Globus pallidus (tissue), 1 donor: ENCODE results near the gene MRPS27.

Source experiments
- DNase-seq: peaks from one replicate; pipeline ENCODE4 v3.0.0-alpha.2; 2015; ENCODE audit warnings: low spot score

MRPS27 gene

DNA sequence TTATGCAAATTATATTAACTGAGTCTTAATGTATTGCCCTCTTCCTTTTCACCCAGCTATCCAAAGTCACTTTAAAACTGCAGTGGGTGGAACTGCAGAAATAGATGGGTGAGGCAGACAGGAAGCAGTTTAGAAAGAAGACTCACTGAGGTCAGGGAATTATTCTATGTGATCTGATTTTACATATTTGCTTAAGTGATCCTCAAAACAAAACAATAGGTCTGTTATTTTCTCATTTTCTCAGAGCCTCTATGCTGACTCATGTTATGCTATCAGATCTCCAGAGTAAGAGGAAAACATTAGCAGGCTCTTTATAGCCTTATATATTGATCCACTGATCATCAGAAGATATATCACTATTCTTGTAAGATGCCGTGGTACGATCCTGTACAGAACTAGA is 63.5 kb downstream of the MRPS27 start:
- DNase-seq = no peak

- no peak for DNase-seq
Observed at GRCh38 chr5:72255670-72256069, 64.4 kb downstream of the MRPS27 start.

DNA sequence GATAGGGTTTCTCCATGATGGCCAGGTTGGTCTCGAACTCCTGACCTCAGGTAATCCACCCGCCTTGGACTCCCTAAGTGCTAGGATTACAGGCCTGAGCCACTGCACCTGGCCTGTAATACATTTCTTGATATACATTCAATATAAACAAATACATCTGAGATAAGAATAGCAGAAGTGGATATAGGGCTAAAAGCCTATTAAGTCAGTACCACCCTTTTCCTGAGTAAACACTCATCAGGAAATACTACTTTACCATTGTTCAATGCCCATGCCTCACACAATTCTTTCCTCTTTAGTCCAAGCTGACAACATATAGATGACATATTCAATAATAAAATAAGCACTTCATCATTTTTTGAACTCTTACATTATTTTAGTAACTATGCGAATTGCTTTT is 64.8 kb downstream of the MRPS27 start:
- no peak for DNase-seq

- no peak for DNase-seq
Observed at GRCh38 chr5:72252574-72253155, 67.4 kb downstream of the MRPS27 start.

DNA sequence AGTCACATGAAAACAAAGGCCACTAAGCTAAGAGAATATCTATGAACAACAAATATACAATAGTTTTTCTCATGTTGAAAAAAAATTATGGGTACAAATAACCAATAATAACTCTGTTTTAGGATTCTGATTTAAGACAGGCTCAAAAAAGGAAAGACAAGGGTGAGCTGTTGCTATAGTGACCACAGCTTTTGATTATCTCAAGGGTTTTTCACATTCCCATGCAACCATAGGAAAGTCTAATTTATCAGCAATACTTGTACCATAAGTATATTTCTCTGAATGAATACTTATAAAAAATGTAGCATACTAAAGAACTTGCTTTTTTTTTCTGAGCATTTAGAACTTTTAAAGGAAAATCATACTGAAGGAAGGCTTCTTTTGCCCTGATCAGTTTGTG is 68.0 kb downstream of the MRPS27 start:
- no peak for DNase-seq

GRCh38 chr5:72251386-72251785 is 68.7 kb downstream of the MRPS27 start:
- no peak for DNase-seq

- peak; percentile 76 for DNase-seq
Observed at GRCh38 chr5:72248410-72248981, 71.5 kb downstream of the MRPS27 start.

DNA sequence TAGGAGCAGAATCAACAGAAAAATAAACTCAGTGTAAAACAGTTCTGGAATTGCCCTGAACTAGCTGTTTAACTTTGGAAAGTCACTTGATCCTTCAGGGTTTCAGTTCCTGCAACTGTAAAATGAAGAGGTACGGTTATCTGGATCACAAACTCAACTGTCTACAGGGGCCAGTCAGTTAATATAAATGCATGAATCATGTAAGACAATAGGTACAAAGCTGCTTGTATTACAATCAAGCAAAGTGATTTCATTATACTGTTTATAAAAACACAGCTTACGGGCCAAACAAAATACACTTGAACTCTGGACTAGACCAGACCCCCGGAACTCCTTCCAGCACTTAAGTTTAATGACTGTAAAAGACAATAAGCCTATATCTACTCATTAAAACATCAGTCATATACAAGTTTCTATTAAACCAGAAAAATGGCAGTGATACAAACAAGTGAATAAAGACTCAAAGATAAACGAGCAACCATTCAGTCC is 73.0 kb downstream of the MRPS27 start:
- DNase-seq = peak; percentile 37

DNA sequence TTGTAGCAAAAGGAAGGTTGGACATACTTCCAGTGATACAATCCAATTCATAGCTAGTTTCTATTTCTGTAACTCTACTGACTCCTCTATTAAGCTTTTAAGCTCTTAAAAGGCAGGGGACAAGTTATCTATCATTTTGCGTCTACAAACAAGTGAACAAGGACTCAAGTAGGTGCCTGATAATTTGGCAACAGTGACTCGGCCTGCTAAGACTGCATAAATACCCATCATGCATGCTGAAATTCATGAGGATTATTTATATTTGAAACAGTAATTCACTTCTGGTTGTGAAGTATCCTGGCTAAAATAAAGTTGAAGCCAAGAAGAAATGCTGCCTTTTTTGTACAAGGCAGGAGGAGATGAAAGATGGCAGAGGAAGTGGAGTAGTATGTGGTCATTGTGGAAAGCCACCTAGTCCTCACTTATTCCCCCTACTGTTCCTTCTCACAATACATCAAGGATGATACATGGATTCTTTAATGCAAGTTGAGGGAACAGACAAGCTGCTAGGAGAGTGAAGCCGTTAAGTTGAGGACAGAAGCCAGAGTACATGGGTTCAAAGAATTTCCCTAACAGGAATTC is 74.0 kb downstream of the MRPS27 start:
- DNase-seq = peak; percentile 45

DNA sequence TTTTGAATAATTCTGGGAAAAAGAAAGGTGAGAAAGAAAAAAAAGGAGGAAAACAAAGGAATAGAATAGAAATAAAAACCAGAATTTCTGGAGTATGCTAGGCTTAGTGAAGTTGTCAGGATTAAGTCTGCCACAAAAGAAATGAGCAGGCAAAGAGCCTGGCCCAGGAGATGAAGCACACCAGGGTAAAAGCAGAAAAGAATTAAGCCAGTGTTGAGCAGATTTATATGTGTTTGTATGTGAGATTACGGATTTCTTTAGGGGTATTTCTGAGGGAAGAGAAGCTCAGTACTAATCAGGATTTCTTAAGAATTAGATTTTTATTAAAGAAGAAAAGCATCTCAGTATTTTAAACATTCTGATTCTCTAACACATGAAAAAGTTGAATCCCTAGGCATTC is 74.5 kb downstream of the MRPS27 start:
- peak; percentile 43 for DNase-seq

- peak; percentile 88 for DNase-seq
Observed at GRCh38 chr5:72244862-72245371, 75.1 kb downstream of the MRPS27 start.

GRCh38 chr5:72243706-72244105 is 76.3 kb downstream of the MRPS27 start:
- no peak for DNase-seq

DNA sequence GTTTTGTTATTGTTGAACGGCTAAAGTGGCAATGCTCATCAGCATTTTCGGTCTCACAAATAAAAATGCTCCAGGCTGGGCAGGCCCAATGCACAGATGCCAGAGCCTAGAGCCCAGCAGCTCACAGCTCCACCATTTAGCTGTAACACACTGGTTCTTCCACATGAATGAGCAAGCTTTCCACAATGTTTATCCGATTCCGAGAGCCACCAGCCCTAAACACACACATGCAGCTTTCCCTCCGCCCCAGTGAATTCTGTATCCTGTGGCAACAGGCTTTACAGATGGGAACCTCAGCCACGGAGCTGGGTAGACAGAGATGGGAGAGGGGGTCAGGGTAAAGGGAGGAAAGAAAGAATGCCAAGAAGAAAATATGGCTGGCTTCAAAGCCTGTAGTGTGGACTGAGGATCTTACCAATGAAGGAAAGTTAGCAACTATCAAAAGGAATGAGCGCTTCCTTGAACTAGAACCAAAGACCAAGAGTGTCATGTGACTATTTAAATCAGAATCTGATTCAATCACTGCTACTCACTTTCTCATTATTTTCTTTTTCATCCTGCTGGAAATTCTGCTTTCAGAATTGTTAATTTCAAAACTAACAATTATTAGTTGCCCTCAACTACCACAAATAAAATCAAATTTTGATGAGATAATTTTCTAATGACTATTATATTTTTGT is 77.1 kb downstream of the MRPS27 start:
- peak; percentile 55 for DNase-seq

DNA sequence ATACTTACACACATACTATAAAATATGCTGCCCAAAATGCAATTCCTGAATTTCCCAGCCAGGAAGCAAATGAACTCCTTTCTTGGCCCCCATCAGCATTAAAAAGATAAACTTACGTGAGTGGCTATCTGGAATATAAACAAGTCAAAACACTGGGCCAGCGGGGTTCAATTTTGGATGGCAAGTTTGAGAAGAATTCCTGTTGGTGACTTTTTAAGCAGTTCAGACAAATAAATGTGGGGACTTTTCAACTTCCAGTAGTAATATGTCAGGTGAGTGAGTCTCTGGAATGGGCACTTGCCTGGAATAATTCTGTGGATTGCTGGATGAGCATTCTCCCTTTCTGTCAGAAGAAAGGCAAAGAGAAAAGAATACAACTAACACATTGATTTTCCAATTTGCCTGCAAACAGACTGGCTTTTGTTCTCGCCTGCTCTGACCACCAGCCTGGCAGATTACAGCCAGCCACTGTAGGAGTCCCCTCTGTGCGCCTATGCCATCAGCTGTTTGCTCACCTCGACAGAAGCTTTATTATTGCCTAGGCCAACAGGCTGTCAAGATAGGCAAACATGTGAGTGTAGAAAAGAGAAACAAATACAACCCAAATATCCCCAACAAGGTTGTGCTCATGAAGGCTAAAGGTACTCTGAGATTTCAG is 78.6 kb downstream of the MRPS27 start:
- peak; percentile 94 for DNase-seq

GRCh38 chr5:72238712-72239445 is 81.2 kb downstream of the MRPS27 start:
- no peak for DNase-seq

DNA sequence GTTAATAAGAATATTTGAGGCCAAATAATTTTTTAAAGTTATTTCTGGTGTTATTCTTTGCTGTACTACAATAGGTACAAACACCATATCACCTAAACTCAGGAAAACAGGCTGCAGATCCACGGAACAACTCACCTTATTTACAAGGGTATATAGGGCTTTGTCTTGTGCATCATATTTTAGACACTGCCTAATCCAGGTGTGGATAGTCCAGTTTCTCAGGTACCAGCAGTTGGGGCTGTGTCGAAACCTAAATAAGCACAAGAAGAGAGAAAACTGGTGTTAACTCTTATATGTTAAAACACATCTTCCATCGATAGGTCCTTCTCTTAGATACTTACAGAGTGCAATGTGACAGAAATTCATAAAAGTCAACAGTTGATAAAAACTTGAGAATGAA is 82.2 kb downstream of the MRPS27 start:
- no peak for DNase-seq

- no peak for DNase-seq
Observed at GRCh38 chr5:72237415-72237814, 82.6 kb downstream of the MRPS27 start.

GRCh38 chr5:72235725-72236124 is 84.3 kb downstream of the MRPS27 start:
- DNase-seq = no peak

- DNase-seq = no peak
Observed at GRCh38 chr5:72234868-72235267, 85.2 kb downstream of the MRPS27 start.

- no peak for DNase-seq
Observed at GRCh38 chr5:72234265-72234700, 85.8 kb downstream of the MRPS27 start.

DNA sequence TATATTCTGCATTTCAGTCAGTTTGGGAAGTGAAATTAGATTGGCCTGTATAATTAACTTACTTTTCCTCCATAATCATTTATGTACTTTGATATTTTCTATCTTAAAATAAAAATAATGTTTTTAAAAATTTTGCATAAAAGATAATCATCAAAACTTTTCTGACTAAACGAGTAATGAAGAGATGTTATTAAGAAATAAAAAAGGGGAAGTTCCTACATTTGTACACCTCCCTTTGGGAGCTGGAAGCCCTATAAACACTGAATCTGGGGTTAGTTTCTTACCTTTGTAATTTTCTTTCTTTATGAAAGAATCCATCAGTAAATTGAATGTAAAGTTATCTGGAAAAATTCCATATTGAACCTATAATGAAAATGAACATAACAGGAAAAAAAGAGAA is 86.2 kb downstream of the MRPS27 start:
- no peak for DNase-seq

GRCh38 chr5:72232838-72233237 is 87.2 kb downstream of the MRPS27 start:
- no peak for DNase-seq
